Neural progenitor cell (in vitro differentiated cells): Measurements from ENCODE around the gene OPHN1. TPM values are rescaled to one million over a fixed set of nuclear protein-coding genes. Genes with fewer than 3 reads are reported as not detected.
A peak's percentile ranks its signal among the peaks of the same experiment; 100 is the strongest.

Experiments
- DNase-seq: peaks from one replicate; pipeline ENCODE4 v3.0.0-alpha.2; 2016; ENCODE audit warnings: low spot score
- H2AFZ ChIP-seq: fragments of 200-600 bp; sonication (generic); replicated peaks from 2 replicates; pipeline ENCODE4 v1.6.1; 2016; ENCODE audit warnings: antibody characterized with exemption
- H3F3A ChIP-seq: fragments of 200-600 bp; sonication (generic); 2 replicates; pipeline ENCODE4 v1.6.1; 2016; ENCODE audit warnings: antibody characterized with exemption, low read depth
- H3K27ac ChIP-seq: fragments of 200-600 bp; sonication (generic); 2 replicates; pipeline ENCODE4 v1.5.1; 2016; ENCODE audit warnings: mild to moderate bottlenecking
- H3K27me3 ChIP-seq: fragments of 200-600 bp; sonication (generic); 2 replicates; pipeline ENCODE4 v1.6.1; 2016; ENCODE audit warnings: mild to moderate bottlenecking, moderate library complexity
- H3K36me3 ChIP-seq: fragments of 200-600 bp; sonication (generic); 2 replicates; pipeline ENCODE4 v1.5.1; 2016
- H3K4me1 ChIP-seq: fragments of 200-600 bp; sonication (generic); 2 replicates; pipeline ENCODE4 v1.6.1; 2016; ENCODE audit warnings: mixed run types
- H3K4me2 ChIP-seq: fragments of 200-600 bp; sonication (generic); 2 replicates; pipeline ENCODE4 v1.6.1; 2016
- H3K4me3 ChIP-seq: fragments of 200-600 bp; sonication (generic); 2 replicates; pipeline ENCODE4 v1.5.1; 2016
- H3K79me2 ChIP-seq: fragments of 200-600 bp; sonication (generic); 2 replicates; pipeline ENCODE4 v1.6.1; 2016; ENCODE audit warnings: low read depth
- H3K9ac ChIP-seq: fragments of 200-600 bp; sonication (generic); 2 replicates; pipeline ENCODE4 v1.6.1; 2016
- H3K9me3 ChIP-seq: fragments of 200-600 bp; sonication (generic); 2 replicates; pipeline ENCODE4 v1.5.1; 2016; ENCODE audit warnings: low read depth
- H4K20me1 ChIP-seq: fragments of 200-600 bp; sonication (generic); 2 replicates; pipeline ENCODE4 v1.6.1; 2016; ENCODE audit warnings: low read depth
- H3K27ac Mint-ChIP-seq: 3 replicates; pipeline ENCODE4 v1.8.0; 2021; ENCODE audit warnings: mixed read lengths
- H3K27me3 Mint-ChIP-seq: 2 replicates; pipeline ENCODE4 v1.8.0; 2022; ENCODE audit warnings: low read depth, mild to moderate bottlenecking, inconsistent platforms, moderate library complexity, mixed read lengths; ENCODE audit not compliant: insufficient read depth
- H3K36me3 Mint-ChIP-seq: 3 replicates; pipeline ENCODE4 v1.8.0; 2021; ENCODE audit warnings: mixed read lengths
- H3K4me1 Mint-ChIP-seq: 3 replicates; pipeline ENCODE4 v1.8.0; 2021; ENCODE audit warnings: mixed read lengths
- H3K4me3 Mint-ChIP-seq: 3 replicates; pipeline ENCODE4 v1.8.0; 2021; ENCODE audit warnings: mild to moderate bottlenecking, moderate library complexity, mixed read lengths
- H3K9me3 Mint-ChIP-seq: 3 replicates; pipeline ENCODE4 v1.8.0; 2020; ENCODE audit warnings: mixed read lengths
- CTCF ChIP-seq: fragments of 200-600 bp; sonication (generic); IDR thresholded peaks from 2 replicates; pipeline ENCODE4 v1.5.1; 2017; ENCODE audit warnings: antibody characterized with exemption, mild to moderate bottlenecking
- EZH2 ChIP-seq: fragments of 200-600 bp; sonication (generic); IDR thresholded peaks from 2 replicates; pipeline ENCODE4 v1.6.1; 2017; ENCODE audit warnings: antibody characterized with exemption, mild to moderate bottlenecking, moderate library complexity
- EZH2phosphoT487 ChIP-seq: fragments of 200-600 bp; sonication (generic); IDR thresholded peaks from 2 replicates; pipeline ENCODE4 v1.6.1; 2017; ENCODE audit warnings: antibody characterized with exemption
- total RNA-seq: library from RNA; depleted of rRNA; stranded (reverse); fragments of >200 nt; gene quantifications from 2 replicates; pipeline ENCODE4 v1.2.3, GENCODE V29; 2015; ENCODE audit warnings: low replicate concordance

The OPHN1 gene
- total RNA-seq, 1 donor from 2014 or later, result 4.5 TPM

GRCh38 chrX:68234171-68234910 lies 199.0 kb downstream of the OPHN1 start:
- H3K27me3 ChIP-seq, result no peaks in the 10 kb centered on the region
- H3F3A ChIP-seq, result peaks cover 11% of the 10 kb centered on the region
- DNase-seq, result peak; percentile 45
- H3K27ac Mint-ChIP-seq, result no peak overlapping the region
- H3K27me3 Mint-ChIP-seq, result peaks cover 4% of the 10 kb centered on the region
- no peak overlapping the region for H3K9ac ChIP-seq
- no peaks in the 10 kb centered on the region for H4K20me1 ChIP-seq
- peak overlapping the region; percentile 64 for H3K4me2 ChIP-seq
- no peaks in the 10 kb centered on the region for H3K79me2 ChIP-seq
- H3K9me3 ChIP-seq, result no peaks in the 10 kb centered on the region
- H3K4me3 Mint-ChIP-seq, result peak overlapping the region; percentile 30
- H3K4me3 ChIP-seq, result peak overlapping the region; percentile 27
- H3K36me3 Mint-ChIP-seq, result no peaks in the 10 kb centered on the region
- peak overlapping the region; percentile 50 for H2AFZ ChIP-seq
- no peaks in the 10 kb centered on the region for H3K9me3 Mint-ChIP-seq
- no peak for TF ChIP-seq CTCF
- TF ChIP-seq EZH2phosphoT487, result no peak
- TF ChIP-seq EZH2, result no peak
- no peak overlapping the region for H3K27ac ChIP-seq
- peaks cover 13% of the 10 kb centered on the region for H3K4me1 ChIP-seq
- no peaks in the 10 kb centered on the region for H3K36me3 ChIP-seq
- H3K4me1 Mint-ChIP-seq, result peaks cover 14% of the 10 kb centered on the region

- H3K4me1 Mint-ChIP-seq, result peaks cover 14% of the 10 kb centered on the region
Observed at GRCh38 chrX:68232206-68232605, 201.1 kb downstream of the OPHN1 start.

GRCh38 chrX:68209008-68209407 lies 224.3 kb downstream of the OPHN1 start:
- no peak for DNase-seq
- H3K79me2 ChIP-seq, result no peaks in the 10 kb centered on the region
- no peak overlapping the region for H2AFZ ChIP-seq
- no peaks in the 10 kb centered on the region for H3K36me3 ChIP-seq
- no peaks in the 10 kb centered on the region for H3K9me3 ChIP-seq
- H3K9ac ChIP-seq, result no peak overlapping the region
- no peak overlapping the region for H3K4me2 ChIP-seq
- H3K27ac Mint-ChIP-seq, result no peak overlapping the region
- no peaks in the 10 kb centered on the region for H3K36me3 Mint-ChIP-seq
- H3K27me3 ChIP-seq, result no peaks in the 10 kb centered on the region
- H3F3A ChIP-seq, result no peaks in the 10 kb centered on the region
- H3K27me3 Mint-ChIP-seq, result no peaks in the 10 kb centered on the region
- no peaks in the 10 kb centered on the region for H3K4me1 ChIP-seq
- no peak overlapping the region for H3K4me3 ChIP-seq
- H3K9me3 Mint-ChIP-seq, result no peaks in the 10 kb centered on the region
- no peak overlapping the region for H3K27ac ChIP-seq
- H4K20me1 ChIP-seq, result no peaks in the 10 kb centered on the region
- H3K4me1 Mint-ChIP-seq, result no peaks in the 10 kb centered on the region
- no peak overlapping the region for H3K4me3 Mint-ChIP-seq
- TF ChIP-seq EZH2phosphoT487 (no peak), EZH2 (no peak), CTCF (no peak)

More at GRCh38 chrX:68232206-68232605, 201.1 kb downstream of the OPHN1 start:
- Mint-ChIP-seq H3K9me3 (peaks cover 2% of the 10 kb centered on the region), H3K4me3 (no peak overlapping the region), H3K36me3 (no peaks in the 10 kb centered on the region), H3K27me3 (peaks cover 2% of the 10 kb centered on the region), H3K27ac (no peak overlapping the region)
- Histone ChIP-seq H3K4me1 (peaks cover 13% of the 10 kb centered on the region), H3K27me3 (no peaks in the 10 kb centered on the region), H3K79me2 (no peaks in the 10 kb centered on the region), H4K20me1 (no peaks in the 10 kb centered on the region), H3K4me2 (no peak overlapping the region), H3F3A (peaks cover 11% of the 10 kb centered on the region), H3K36me3 (no peaks in the 10 kb centered on the region), H2AFZ (no peak overlapping the region), H3K9me3 (no peaks in the 10 kb centered on the region), H3K9ac (no peak overlapping the region), H3K4me3 (no peak overlapping the region), H3K27ac (no peak overlapping the region)
- no peak for DNase-seq
- TF ChIP-seq EZH2phosphoT487 (no peak), EZH2 (no peak), CTCF (no peak)
